GM12892 (cell line): ENCODE measurements around the gene RILPL2.
"Not testable (repeated sequence)": the region's sequence is repeated elsewhere in the genome, so short reads cannot be mapped to it uniquely, and the experiment has no call there.

Experiments
- DNase-seq: peaks from one replicate; pipeline ENCODE4 v3.0.0; 2011; ENCODE audit not compliant: insufficient read length
- FAIRE-seq: peaks from 2 replicates; lab custom pipeline; 2011; peaks lifted over from hg19 to GRCh38; lab: Jason Lieb, UNC
- POLR2A ChIP-seq: IDR thresholded peaks from 2 replicates; pipeline ENCODE4 v1.6.1; 2011; ENCODE audit warnings: low read depth, low read length, control low read depth
- POLR2AphosphoS5 ChIP-seq: IDR thresholded peaks from 2 replicates; pipeline ENCODE4 v1.6.1; 2011; ENCODE audit warnings: low read depth, low read length, control low read depth
- TAF1 ChIP-seq: IDR thresholded peaks from 2 replicates; pipeline ENCODE4 v1.6.1; 2011; ENCODE audit warnings: low read depth, mild to moderate bottlenecking, control low read depth, low read length, borderline replicate concordance

RILPL2 gene

GRCh38 chr12:123472438-123472849 lies 36.0 kb upstream of the RILPL2 start:
- DNase-seq (no peak), FAIRE-seq (no peak)
- no peak for TF ChIP-seq TAF1
- TF ChIP-seq POLR2A = 0 out of 2 replicates have a peak, but pooled peaks have one; percentile 21

GRCh38 chr12:123471374-123472068 lies 35.0 kb upstream of the RILPL2 start:
- no peak for TF ChIP-seq TAF1
- DNase-seq (no peak), FAIRE-seq (no peak)

GRCh38 chr12:123469978-123470377 lies 33.5 kb upstream of the RILPL2 start:
- FAIRE-seq = no peak
- no peak for DNase-seq
- TF ChIP-seq TAF1 (no peak), POLR2A (no peak), POLR2AphosphoS5 (no peak)

DNA sequence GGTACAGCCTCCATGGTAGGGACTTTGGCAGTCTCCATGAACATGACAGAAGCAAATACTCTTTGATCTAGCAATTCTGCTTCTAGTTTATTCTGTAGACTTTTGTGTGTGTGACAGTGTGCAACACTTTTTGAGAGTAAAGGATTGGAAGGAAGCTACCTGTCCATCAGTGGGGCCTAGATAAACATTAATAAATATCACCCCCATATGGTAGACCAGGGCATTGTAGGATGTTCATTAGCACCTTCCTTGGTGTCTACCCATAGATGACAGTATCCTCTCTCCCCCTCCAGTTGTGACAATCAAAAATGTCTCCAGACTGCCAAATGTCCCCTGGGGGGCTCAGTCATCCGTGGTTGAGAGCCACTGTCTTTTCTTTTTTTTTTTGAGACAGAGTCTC lies 32.3 kb upstream of the RILPL2 start:
- DNase-seq = no peak
- TF ChIP-seq POLR2A (no peak), POLR2AphosphoS5 (no peak), TAF1 (no peak)
- FAIRE-seq = no peak

GRCh38 chr12:123465084-123465483 lies 28.6 kb upstream of the RILPL2 start:
- FAIRE-seq = no peak
- TF ChIP-seq TAF1 (no peak), POLR2AphosphoS5 (no peak), POLR2A (no peak)

DNA sequence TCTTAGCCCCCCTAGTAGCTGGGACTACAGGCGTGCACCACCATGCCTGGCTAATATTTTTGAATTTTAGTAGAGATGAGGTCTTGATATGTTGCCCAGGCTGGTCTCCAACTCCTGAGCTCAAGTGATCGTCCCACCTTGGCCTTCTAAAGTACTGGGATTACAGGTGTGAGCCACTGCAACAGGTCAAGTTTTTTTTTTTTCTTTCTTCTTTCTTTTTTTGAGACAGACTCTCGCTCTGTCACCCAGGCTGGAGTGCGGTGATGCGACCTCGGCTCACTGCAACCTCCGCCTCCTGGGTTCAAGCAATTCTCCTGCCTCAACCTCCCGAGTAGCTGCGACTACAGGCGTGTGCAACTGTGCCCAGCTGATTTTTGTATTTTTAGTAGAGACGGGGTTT lies 26.7 kb upstream of the RILPL2 start:
- not testable (repeated sequence) for DNase-seq, FAIRE-seq

More at GRCh38 chr12:123465084-123465483, 28.6 kb upstream of the RILPL2 start:
- DNase-seq = no peak

DNA sequence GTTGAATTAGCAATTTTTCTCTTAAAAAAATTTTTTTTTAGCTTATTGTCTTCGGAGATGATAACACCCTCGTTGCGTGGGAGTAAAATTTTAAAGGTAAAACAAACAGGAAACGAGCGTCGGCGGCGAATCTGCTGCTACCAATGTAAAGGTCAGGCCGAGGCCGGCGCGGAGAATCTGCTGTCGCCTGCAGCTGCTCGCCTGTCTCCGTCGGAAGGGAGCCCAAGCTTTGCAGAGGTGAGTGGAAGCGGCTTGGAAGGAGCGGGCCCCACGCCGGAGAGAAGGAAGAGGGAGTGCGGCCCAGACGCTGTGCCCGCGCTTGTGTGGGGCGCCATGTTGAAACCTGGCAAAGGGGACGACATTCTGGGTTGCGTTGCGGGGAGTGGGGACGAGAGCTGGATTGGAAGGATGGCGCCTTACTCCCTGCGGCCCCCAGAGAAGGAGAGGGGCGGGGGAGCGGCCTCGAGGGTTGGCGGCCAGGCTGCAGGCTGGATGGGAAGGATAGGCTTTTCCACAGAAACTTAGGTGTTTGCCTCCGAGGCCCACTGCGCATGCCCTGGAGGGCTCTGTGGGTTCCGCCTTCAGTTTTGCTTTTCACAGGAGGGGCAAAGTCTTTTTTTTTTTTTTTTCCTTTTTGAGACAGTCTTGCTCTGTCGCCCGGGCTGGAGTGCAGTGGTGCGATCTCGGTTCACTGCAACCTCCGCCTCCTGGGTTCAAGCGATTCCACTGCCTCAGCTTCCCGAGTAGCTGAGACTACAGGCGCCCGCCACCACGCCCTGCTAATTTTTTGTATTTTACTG lies 21.7 kb upstream of the RILPL2 start, which contains the start of gene SNRNP35:
Gene SNRNP35 (plus strand): TSS at position 160 of the 800 bp plus-strand sequence. CDS start 7,402 bp downstream, outside the sequence.
- TF ChIP-seq TAF1 (peak; percentile 93), POLR2AphosphoS5 (peak; percentile 84), POLR2A (peak; percentile 89)
- FAIRE-seq (peak; percentile 84), DNase-seq (peak; percentile 69)

DNA sequence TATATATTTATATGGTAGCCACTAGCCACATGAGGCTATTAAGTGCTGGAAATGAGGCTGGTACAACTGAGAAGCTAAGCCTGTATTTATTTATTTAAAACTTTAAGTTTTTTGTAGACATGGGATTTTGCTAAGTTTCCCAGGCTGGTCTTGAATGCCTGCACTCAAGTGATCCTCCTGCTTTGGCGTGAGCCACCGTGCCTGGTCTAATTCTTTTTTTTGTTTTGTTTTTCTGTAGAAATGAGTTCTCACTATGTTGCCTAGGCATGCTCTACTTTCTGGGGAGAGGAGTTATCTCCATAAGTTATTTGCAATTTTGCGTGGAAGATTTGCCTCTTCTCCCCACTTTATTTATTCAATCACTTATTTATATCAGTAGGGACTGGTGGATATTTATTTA lies 16.7 kb upstream of the RILPL2 start:
- TF ChIP-seq TAF1 = no peak
- no peak for TF ChIP-seq POLR2AphosphoS5
- no peak for TF ChIP-seq POLR2A
- no peak for DNase-seq
- FAIRE-seq = no peak

DNA sequence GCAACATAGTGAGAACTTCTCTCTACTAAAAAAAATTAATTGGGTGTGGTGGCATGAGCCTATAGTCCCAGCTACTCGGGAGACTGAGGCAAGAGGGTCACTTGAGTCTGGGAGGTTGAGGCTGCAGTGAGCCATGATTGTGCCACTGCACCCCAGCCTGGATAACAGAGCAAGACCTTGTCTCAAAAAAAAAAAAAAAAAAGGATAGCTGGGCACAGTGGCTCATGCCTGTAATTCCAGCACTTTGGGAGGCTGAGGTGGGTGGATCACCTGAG lies 15.7 kb upstream of the RILPL2 start:
- not testable (repeated sequence) for DNase-seq, FAIRE-seq

DNA sequence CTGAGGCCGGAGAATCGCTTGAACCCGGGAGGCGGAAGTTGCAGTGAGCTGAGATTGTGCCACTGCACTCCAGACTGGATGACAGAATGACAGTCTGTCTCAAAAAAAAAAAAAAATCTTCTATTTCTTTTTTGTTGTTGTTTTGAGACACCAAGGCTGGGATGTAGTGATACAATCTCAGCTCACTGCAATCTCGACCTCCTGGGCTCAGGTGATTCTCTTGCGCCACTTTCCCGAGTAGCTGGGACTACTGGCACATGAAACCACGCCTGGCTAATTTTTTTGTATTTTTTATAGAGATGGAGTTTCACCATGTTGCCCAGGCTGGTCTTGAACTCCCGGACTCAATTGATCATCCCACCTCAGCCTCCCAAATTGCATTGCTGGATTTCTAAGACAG lies 14.2 kb upstream of the RILPL2 start:
- FAIRE-seq = no peak
- DNase-seq = no peak
- TF ChIP-seq TAF1 = no peak
- TF ChIP-seq POLR2A = no peak
- TF ChIP-seq POLR2AphosphoS5 = no peak

DNA sequence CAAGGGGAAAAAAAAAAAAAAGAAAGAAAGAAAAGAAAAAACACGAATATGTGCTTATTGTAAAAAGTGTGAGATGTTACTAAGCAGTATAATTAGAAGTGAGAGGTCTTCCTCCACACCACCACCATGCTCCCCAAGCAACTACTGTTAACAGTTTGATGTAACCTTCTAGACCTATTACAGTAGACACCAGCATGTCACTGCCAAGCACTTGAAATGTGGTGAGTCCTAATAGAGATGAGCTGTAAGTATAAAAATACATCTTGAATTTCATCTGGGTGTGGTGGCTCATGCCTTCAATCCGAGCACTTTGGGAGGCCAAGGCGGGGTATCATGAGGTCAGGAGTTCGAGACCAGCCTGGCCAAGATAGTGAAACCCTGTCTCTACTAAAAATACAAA lies 13.4 kb upstream of the RILPL2 start:
- no peak for TF ChIP-seq TAF1
- no peak for TF ChIP-seq POLR2A
- no peak for TF ChIP-seq POLR2AphosphoS5
- DNase-seq (no peak), FAIRE-seq (no peak)

DNA sequence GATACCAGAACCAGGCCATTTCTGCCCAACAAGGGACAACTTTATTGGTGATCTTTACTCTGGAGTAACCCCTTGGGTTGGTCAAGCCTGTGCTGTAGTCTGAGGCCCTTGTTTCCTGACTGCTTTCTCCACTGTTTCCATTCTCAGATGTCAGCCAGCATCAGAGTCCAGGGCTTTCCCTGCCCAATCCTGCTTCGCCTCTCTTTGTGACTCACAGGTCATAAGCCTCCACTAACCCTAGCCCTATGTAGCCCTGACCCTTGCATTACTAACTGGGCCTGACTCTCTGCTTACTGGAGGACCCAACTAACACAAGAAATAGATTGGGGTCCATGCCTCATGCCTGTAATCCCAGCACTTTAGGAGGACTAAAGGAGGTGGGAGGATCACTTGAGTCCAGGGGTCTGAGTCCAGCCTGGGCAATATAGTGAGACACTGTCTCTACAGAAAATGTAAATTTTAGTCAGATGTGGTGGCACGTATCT lies 12.8 kb upstream of the RILPL2 start:
- DNase-seq = no peak
- no peak for TF ChIP-seq TAF1
- no peak for TF ChIP-seq POLR2AphosphoS5
- no peak for TF ChIP-seq POLR2A
- FAIRE-seq = no peak

DNA sequence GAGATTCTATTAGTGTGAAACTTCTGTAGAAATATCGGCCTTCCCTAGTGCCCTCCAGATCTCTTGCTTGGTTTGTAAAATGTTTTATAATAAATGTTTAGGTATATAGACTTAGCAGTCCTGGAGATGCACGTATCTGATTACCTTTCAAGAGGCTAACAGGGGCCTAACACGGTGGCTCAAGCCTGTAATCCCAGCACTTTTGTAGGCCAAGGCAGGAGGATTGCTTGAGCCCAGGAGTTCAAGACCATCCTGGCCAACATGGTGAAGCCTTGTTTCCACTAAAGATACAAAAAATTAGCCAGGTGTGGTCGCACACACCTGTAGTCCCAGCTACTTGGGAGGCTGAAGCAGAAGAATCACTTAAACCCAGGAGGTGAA lies 9.8 kb upstream of the RILPL2 start:
- no peak for DNase-seq
- no peak for TF ChIP-seq TAF1
- TF ChIP-seq POLR2AphosphoS5 = no peak
- TF ChIP-seq POLR2A = no peak
- FAIRE-seq = no peak
